SHP77 (cell line): ENCODE results near the gene KDM4B.

Experiments used
- DNase-seq, 2 experiments: peaks; one replicate each; lab custom pipeline; 2025; lab: John Stamatoyannopoulos, UW

KDM4B gene

DNA sequence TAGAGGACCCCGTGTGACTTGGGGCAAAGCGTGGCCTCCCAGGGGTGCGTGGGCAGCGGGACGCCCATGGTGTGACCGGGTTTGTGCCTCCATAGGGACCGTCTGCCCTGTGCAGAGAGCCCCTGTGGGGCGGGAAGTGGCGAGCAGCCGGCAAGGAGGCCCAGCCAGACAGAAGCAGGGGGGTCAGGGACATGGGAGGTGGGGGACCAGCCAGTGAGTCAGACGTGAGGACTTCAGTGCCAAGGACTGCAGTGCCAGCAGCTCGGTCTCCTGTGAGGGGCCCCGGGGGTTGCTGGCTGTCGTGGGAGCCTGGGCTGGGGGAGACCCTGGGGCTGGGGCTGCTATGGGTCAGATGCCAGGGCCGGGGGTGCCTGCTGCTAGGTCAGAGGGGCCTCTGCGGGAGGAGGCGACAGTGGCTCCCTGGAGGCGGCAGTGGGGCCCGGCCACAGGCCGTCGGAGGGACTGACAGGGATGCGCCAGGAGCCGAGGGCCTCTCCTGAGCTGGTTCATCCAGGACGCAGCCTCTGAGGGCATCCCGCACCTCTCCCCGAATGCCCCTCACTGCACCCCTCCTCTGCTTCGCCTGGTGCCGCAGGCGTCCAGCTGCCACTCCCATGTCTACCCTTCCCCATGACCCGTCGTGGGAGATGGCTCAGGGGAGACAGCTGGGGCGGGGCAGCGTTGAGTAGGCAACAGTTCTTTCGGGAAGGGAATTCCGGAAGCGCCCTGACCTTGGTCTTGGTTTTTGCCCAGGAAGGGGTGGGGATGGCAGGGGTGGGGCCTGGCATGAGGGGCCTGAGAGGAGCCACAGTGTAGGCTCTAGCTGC lies 80.0 kb downstream of the KDM4B start:
- no peak for DNase-seq

DNA sequence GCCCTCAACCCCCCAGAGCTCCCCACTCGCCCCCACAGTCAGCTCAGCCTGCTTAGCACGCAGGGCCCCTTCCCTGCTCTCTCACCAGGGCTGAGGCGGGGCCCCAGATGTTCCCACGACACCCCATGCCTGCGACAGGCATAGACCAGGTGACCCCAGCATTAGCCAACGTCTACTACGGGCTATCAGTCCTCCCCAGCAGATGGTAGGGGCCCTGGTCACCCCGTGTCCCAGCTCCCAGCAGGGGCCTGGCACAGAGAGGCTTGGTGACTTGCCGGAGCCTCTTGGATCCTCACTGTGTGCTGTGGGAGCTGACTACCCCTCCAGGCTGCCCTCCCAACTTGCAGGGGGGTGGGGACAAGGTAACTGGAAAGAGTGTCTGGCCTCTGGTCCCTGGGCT lies 80.6 kb downstream of the KDM4B start:
- DNase-seq: no peak

DNA sequence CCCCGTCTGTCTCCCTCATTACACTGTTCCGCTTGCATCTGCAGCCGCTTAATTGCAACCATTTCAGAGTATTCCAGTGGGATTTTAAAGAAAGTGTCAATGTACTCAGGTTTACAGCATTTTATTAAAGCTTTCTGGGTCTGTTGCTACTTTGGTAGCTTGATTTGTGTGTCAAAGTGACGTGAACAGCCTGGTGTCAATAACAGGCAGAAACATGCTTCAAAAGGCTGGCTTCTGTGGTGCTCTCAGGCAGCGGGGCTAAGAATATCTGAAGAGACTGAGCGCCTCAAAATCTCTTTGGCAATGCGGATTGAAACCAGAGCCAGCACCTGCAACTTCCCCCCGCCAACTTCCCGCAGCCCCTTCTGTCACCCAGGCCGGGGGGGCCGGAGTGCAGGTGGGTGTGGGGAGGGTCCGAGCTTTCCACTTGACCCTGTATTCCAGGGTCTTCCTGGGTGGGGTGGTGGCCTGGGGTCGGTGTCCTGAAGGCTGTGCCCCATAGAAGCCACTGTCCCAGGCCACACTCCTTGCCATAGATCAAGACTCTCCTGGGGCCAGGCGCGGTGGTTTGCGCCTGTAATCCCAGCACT lies 81.2 kb downstream of the KDM4B start:
- DNase-seq: no peak

DNA sequence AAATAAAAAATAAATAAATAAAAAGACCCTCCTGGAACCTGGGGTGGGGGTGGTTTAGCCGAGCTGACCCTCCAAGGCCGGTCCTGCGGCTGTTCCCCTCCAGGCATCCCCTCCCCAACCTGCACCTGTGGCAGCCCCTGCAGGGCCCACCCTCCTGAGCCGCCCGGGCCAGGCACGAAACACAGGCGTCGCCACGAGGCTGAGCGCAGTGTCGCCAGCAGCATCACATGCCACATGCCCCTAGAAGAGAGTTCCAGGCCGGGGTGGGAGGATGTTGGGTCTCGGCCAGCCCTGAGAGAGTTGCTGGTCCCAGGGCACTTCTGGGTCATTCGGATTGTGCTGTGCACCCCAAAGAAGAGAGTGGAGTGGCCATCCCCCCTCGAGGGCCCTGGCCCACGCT lies 82.0 kb downstream of the KDM4B start:
- DNase-seq: no peak

DNA sequence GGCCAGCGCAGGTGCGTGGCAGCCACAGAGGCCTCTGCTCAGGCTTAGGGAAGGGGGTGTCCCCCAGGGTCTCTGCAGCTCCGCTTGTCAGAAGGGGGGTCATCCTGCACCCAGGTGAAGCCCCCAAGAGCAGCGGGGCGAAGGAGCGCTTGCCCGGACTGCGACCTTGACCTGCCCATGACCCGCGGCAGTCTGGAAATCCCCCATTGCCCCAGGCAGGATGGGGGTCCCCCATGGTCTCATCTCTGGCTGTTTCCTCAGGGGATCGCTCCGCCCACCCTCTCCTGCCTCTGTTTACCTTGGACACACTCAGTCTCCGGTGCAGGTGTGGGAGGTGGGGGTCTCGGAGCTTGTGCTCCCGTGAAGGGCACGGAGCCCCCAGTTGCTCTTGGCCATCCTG lies 82.7 kb downstream of the KDM4B start:
- DNase-seq: no peak

DNA sequence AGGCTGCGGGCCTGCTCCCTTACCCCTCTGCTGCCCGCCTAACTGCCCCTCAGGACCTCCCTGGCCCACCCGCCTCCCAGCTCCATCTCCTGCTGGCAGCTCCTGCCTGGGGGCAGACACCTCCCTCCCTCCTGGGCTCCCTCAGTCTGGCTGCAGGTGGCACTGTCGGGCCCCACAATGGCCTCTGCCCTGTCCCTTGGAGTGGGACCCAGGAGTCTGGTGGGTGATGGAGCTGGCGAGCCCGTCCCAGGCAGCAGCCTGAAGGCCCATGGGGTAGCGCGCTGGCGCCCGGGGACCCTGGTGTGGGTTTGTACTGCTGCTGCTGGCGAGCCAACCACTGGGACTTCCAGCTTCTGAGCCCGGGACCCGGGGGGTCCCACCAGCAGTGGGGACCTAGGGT lies 83.6 kb downstream of the KDM4B start:
- no peak for DNase-seq

DNA sequence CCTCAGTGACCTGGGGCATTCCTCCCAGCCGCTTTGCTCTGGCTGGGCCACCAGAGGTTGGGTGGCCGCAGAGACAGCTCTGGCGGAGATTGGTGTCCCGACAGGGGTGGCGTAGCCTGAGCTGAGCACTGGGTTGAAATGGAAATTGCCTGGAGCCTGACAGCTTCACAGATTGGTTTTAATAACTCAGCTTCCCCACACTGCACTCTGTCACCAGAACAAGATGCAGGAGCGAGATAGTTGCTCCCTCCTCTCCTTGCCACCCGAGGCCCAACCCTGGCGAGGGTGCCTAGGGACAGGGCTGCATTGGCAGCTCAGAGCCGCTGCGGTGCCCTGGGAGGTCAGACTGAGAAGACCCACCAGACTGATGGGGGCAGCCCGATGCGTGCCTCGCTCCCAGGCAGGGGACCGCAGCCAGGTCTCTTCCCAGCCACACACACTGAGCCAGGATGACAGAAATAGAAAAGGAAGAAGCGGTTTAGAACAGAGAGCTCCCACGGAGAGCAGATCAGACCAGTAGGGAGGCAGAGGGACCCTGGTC lies 84.1 kb downstream of the KDM4B start:
- DNase-seq: no peak

DNA sequence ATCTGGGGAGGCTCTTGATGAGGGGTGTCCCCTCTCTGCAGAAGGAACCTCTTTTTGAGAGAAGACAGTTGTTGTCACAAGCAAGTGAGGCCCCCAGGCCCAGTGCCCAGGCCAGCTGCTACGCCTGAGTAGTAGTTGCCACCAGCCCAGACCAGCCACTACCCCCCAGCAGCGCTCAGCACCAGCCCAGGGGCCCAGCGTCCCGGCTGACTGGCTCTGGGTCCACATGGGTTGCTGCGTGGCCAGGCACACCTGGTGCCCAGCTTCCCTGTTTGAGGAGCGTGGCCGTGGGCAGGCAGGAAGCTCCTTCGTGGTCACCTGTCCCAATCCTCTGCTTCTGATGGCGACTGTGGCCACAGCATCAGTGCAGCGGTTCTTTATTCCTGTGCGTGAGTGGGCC lies 84.7 kb downstream of the KDM4B start:
- no peak for DNase-seq

DNA sequence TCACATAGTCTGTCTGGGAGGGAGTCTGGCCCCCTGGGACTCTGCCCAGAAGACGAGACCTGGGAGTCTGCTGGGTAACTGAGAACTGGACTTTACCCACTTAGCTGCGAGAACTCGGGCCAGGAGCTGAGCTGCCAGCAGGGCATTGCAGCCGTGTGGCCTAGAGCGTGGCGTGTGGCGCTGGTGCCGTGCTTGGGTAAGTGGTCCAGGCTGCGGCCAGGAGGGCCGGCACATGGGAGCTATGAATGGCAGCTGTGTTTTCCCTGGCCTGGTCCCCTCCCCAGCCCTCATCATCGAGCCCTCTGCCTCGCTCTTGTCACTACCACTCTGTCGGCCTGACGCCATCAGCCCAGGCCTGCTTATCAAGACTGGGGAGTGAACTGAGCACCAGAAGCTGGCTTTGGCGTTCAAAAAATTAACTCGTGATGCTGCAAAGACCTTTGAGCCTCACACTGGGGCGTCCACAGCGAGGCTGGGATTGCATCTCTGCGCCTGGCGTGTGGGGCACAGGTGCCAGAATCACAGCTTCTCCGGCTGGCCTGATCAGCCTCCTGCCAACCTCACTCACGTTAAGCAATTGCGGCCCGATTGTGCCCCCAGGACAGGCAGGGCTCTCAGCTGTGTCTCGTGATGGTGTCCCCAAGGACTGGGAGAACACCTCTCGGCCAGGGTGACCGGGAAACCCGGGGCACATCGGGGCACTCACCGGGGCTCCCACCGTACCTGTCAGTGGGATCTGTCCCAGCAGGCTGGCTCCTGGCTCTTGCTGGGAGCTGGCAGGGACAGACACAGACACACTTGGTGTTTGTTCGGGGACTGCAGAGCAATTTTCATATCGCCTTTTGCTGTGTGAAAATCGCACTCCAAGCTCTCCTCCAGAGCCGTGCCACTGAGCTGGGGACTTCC lies 85.9 kb downstream of the KDM4B start:
- DNase-seq: no peak

DNA sequence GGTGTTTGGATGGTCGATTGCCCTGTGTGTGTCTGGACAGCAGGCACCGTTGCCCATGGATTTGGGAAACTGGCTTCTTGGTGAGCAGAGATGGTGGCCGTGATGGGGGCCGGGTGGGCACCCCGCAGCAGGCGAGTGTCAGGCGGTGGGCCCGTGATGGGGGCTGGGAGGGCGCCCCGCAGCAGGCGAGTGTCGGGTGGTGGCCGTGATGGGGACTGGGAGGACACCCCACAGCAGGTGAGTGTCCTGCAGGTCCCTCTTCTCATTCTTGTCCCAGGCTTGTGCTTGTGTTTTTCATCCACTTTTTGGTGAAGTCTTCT lies 86.5 kb downstream of the KDM4B start:
- DNase-seq: no peak

DNA sequence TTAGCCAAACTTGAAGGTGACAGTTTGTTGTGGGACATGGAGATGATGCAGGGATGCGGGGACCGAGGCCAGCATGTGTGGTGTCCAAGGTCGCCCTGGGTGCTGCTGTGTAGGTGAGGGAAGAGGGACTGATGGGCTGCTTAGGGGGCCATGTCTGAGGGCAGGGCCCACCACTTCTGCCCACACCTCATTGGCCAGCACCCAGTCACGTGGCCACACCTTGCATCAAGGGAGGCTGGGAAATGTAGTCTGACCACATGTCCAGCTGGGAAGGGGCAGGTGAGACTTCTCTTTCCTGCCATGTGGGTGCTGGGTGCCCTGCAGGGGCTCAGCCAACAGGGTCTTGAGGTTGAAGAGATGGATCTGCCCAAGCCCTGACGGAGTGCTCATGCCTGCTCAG lies 88.9 kb downstream of the KDM4B start:
- peak in 1 of 2 experiments; percentile 4 for DNase-seq

DNA sequence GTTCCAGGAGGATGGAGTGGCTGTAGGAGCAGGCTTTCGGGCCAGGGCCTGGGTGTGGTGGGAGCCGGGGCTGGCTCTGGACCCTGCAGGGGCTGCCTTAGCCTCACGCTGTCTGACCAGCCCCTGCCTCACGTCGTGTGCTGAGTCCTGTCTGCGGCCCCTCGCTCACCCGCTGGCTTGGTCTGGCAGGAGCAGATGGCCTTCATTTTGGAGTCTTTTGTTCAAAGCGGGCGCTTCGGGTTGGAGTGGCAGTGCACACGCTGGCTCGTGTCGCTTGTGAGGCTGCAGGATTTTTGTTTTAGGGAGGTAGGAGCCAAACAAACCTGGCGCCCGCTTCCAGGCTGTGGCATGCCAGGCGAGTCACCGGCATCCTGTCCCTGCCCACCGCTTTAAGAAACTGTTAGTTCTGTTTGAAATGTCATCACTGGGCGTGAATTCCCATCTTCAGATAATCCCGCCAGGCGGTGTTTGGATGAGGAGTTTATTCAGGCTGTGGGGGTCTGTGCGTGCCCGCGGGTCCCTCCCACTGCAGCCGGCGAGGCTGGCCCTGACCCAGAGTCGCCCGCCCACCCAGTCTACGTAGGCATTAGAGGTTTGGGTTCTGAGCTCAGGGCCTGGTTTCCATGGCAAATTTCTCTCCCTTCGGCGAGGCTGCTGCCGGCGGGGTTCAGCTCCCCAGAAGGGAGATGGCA lies 89.8 kb downstream of the KDM4B start:
- DNase-seq: no peak

DNA sequence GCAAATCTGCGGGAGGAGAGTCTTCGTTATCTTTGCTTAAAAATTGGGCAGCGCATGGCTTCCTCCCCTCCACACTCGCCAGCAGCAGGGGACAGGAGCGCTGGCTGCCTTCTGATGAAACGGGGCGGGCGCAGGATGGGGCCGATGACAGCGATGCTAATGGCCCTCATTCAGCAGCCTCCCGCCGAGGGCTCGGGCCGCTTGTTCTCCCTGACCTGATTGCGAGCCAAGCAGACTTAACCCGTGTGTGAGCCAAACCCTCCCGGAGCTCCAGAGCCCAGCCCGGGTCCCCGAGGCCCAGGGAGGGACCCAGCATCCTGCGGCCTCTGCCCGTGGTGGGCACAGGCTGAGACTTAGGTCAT lies 90.3 kb downstream of the KDM4B start:
- no peak for DNase-seq

DNA sequence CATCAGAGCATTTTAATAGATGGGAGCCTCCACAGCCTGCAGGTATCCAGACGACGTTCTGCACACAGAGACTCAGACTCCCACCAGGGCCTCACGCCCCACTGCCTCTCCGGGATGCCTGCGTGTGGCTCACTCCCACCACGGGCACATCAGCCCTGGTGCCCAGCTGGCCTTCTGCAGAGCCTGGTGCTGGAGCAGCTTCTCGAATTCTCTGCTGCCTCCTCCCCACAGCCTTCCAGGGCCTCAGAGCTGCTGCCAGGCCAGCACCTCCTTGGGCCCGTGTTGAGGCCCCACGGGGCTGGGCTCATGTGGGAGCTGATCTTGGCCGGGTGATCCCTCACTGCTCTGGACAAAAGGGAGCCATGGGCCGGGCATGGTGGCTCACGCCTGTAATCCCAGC lies 90.9 kb downstream of the KDM4B start:
- DNase-seq: no peak

DNA sequence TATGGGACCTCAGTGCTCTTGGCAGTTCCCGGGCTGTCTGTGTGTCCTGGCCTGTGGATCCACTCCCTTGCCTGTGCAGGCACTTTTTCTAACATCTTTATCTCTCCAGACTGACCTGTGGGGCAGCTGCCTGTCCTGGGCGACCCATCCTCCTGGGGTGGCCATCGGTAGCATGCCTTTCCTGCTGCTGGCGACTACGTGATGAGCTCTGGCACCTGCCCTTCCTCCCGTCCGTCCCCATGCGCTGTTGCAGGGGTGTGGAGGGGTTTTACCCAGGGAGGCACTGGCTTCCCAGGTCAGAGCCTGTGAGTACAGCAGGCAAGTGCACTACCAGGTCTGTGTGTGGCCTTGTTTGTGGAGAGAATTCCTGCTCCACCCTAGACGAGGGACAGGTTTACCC lies 93.3 kb downstream of the KDM4B start:
- no peak for DNase-seq

DNA sequence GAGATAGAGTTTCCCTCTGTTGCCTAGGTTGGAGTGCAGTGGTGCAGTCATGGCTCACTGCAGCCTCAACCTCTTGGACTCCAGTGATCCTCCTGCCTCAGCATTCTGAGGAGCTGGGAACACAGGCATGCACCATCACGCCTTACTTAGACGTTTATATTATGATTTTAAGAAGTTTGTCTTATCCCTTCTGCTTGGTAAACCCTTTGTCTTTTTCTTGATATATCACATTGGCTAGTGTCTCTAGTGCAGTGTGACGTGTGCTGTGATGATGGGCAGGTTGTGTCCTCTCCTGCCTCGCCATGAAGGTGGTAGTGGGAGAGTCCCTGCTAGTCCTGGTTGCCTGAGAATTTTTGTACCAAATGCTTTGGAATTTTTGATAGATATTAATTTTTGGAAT lies 93.9 kb downstream of the KDM4B start:
- DNase-seq: no peak

DNA sequence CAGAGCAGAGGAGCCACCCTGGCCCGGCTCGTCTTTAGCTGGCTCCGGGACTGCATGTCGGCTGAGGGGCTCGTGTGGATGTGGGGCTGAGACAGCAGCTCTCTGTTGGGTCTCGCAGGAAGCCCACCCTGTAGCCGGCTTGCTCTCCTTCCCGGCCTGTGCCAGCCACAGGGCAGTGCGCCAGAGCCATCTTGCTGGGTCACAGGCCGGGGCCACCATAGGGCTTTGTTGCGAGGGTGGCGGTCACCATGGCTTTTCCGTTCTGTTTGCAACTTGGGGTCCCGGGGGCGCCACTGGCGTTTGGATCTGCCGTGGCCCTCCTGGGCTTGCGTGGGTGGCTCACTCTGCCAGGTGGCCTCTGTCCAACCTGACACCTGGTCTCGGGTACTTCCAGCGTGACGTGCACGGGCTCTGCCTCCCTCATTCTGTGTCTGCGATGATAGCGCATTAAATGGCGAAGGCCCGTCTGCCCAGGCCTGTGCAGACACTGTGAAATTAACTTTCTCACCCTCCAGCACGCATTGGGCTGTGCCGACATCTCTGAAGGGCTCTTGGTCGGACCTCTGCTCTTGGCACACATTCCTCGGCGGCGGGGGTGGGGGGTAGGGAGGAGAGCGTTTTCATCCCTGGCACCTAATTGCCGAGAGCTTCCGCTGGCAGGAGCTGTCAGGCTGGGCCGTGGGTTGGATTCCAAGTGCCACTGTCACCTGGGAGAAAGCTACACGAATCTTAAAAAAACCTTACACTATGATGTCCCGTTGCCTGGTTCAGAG lies 95.1 kb downstream of the KDM4B start:
- DNase-seq: no peak

DNA sequence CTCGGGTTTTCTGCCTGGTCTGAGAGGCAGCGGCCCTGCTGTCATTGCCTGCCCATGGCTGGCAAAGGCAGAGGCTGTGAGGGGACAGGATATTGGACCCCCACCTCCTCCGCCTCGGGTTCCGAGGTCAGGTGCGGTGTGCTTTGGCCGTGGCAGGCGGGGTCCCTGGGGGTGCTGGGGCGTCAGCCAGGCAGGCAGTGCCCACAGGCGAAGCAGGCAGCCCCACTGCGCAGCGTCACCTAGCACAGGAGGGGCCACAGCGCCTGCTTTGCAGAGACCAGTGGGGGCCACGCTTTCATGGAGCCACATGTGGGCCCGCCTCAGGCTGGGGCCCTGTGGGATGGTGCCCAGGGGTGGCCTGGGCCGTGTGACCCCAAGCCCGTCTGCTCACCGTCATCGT lies 96.0 kb downstream of the KDM4B start:
- no peak for DNase-seq

DNA sequence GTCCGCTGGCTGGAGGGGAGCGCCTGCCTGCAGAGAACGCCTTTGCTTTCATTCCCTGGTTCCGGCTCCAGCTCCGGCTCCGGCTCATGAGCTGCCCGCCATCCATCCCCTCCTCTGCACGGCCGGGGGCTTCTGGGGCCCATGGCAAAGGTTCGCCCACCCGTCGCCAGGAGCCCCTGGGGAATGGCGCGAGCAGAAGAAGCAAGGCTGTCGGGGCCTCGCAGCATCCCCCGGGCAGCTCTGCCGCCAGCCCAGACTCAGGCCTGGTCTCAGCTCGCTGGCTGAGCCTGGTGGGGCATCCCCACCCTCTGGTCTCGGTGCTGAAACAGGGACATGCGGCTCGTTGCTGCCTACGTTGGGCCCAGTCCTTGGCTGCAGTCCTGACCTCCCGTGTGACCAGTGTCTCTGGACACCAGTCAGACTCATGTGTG lies 96.8 kb downstream of the KDM4B start:
- no peak for DNase-seq

DNA sequence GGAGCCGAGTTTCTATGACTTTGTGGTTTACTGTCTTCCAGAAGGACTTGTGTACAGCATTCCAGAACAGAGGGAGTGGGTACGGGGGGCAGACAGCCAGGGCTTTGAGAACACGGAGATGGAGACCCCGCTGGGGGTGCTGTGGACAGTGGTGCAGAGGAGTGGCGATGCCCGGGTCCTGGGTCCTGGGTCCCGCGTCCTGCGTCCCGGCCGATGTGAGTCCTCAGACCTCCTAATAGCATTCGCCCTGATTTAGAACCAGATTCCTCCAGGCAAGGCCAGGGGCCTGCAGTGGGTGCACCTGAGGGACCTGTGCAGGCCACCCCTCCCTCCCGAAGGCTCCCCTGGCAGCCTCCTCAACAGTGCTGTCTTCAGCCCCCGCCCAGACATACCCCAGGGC lies 97.9 kb downstream of the KDM4B start:
- no peak for DNase-seq

DNA sequence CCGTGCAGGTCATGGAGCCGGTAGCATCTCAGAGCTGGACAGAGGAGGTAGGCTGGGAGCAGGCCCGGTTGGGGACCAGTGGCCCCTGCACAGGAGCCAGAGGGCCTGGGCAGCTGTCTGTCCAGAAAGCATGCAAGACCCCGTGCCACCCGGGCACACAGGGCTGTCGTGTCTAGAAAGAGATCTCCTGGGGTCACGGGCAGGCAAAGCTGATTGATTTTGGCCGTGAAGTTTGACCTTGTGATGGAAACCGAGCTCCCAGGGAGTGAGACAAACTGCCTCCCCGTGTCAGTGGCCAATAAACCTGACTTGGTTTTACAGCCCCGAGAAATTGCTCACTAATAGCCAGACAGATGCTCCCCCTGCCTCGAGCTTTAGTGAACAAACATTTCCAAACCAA lies 98.8 kb downstream of the KDM4B start:
- no peak for DNase-seq
